ENCODE results near the gene TXNDC11.

The TXNDC11 gene

GRCh38 chr16:11719762-11720161, 22.9 kb downstream of the TXNDC11 start:
- no peak for DNase-seq

GRCh38 chr16:11719171-11719570, 23.5 kb downstream of the TXNDC11 start:
- no peak for DNase-seq

DNA sequence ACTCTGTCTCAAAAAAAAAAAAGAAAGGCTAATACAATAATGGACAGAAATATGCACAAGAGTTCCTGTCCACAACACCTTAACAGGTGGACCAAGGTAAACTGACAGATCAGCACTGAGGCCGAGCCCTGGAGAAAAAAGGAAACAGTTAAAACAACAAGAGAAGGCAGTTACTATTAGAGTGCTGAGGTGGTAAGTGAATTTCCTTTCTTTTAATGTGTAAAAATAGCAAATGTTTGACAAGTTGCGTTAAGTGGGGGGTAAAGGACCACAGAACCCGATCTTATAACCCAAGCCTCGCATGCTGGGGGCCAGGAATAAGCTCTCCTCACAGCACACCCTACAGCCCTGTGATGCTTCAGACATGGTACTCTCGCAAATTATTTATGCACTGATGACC, 24.8 kb downstream of the TXNDC11 start:
- no peak for DNase-seq

GRCh38 chr16:11716336-11716735, 26.3 kb downstream of the TXNDC11 start:
- no peak for DNase-seq

GRCh38 chr16:11715246-11715947, 27.3 kb downstream of the TXNDC11 start:
- peak; percentile 3 for DNase-seq

GRCh38 chr16:11712122-11712521, 30.5 kb downstream of the TXNDC11 start:
- no peak for DNase-seq

GRCh38 chr16:11711662-11712061, 31.0 kb downstream of the TXNDC11 start:
- no peak for DNase-seq

DNA sequence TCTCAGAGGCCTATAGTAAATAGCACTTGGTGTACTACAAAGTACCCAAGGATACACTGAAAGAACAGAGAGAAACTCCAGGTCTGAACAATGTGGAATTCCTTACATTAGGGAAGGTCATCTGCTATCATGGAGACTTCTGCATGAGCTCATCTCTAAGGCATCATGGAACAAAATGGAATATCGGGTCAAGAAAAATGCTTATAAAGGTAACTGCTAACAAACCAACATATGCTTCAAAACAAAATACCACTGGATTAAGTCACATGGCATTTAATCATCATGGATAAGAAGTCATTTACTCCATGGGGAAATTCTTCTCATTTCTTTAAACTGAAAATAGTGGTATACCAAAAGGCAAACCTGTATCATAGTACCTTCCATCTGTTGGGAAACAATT, 34.2 kb downstream of the TXNDC11 start:
- no peak for DNase-seq

DNA sequence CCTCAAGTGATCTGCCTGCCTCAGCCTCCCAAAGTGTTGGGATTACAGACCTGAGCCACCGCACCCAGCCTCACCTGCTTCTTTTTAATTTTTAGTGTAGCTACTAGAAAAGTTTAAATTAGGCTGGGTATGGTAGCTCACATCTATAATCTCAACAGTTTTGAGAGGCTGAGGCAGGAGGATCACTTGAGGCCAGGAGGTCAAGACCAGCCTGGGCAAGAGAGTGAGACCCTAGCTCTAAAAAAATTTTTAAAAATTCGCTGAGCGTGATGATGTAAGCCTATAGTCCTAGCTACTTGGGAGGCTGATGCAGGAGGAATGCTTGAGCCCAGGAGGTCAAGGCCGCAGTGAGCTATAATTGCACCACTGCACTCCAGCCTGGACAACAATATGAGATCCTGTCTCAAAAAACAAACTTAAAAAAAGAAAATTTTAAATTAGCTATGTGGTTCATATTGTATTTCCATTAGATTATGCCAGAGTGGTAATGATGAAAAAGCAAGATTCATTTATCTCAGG, 34.9 kb downstream of the TXNDC11 start:
- no peak for DNase-seq

DNA sequence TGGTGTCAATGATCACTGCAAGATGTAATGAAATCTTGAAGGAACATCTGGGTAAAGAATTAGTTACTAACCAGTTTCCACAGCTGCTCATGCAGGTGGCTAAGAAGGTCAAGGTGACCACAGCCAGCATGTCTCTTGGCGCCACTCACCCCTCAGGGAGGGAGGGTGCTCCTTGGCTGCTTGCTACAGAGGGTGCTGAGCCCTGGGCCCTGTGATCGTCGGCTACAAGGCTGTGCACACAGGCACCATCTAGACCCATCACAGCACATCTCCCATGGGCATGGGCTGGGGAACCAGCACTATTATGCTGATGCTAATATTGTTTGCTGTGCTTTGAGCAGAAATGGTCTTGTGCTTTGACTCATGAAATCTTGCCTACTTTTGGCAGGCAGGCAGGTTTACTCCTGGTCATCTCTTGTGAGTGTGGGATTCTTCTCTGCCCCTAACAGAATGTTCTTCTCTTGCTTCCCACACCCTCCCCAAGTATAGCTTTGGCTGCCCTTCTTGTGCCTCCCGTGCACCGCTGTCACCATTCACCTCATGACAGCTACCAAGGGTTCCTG, 36.4 kb downstream of the TXNDC11 start:
- DNase-seq = no peak

DNA sequence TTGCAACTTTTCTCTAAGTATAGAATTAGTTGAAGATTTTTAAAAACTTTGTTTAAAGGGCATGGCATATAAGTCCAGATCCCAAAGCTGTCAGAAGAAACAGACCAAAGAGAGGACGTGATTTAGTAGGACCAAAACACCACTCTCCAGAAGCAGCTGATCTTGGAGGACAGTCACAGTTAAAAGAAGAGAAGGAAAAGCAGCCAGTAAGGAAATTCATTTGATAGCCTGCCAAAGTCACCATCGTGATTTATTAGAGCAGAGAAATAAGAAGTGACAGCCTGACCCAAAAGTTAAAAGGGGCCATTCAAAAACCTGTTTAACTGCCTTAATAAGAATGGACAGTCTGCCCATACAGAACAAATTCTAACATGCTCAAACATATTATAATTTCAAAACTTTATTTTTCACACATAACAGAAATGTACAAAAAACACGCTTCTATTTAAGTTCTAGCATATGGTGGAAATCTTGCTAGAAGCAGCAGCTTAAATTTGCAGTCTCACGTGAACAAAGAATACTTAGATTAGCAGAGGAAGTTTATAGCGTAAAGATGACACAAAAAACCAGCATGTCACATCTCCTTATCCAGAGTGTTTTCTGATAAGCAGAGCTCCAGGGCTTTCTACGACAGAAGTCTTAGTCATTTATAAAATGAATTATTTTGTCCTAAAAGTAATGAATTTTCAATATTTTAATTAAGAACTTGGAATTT, 37.2 kb downstream of the TXNDC11 start:
- DNase-seq = no peak

- DNase-seq = no peak
Measured at GRCh38 chr16:11700264-11701029, 42.2 kb downstream of the TXNDC11 start.

DNA sequence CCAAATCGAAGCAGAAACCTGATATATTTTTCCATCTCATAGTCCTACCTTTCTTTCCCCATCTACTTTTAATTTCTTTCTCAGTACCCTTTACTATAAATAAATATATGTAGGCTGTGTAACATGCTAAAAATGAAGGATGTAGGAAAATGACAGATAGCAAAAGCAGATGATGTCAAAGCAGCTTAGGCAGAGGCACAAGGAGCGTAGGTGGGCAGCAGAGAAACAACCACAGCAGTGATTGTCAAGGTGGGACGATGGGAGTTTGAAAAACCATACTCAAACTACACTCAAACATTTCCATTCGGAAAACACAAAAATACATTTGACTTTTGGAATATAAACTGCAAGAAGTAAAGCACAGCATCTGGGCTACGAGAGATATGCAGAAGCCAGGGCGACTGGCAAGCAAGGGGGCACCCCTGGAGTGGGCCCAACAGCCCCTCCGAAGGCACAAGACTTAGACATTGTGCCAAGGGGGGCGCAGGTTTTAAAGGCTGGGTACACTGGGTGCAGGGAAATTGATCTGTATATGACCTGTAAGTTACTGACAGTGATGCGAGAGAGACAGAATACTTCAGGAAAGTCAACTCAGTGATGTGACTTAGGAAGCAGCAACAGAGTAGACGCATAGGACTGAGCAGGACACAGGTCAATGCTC, 43.3 kb downstream of the TXNDC11 start:
- no peak for DNase-seq

GRCh38 chr16:11698271-11698689, 44.4 kb downstream of the TXNDC11 start:
- peak; percentile 70 for DNase-seq

- no peak for DNase-seq
Measured at GRCh38 chr16:11697319-11697718, 45.3 kb downstream of the TXNDC11 start.

GRCh38 chr16:11696266-11697012, 46.2 kb downstream of the TXNDC11 start:
- no peak for DNase-seq

DNA sequence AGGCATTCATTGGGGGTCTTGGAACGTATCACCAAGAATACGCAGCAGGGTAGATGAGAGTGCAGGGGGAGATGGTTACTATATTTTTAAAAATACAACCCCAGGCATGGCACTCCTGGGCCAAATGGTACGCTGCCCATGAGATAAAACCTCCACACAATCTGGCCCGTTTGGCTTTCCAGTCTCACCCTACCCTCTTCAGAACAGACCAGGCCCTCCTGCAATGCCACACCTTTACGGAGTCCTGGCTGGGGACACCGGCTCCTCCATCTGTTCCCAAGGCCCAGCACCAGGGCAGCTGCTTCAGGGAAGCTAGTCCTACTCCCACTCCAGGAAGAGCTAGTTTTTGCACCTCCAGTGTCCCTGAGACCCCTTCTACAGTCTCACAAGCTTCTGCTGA, 50.0 kb downstream of the TXNDC11 start:
- DNase-seq = no peak

GRCh38 chr16:11692171-11692570, 50.5 kb downstream of the TXNDC11 start:
- no peak for DNase-seq

DNA sequence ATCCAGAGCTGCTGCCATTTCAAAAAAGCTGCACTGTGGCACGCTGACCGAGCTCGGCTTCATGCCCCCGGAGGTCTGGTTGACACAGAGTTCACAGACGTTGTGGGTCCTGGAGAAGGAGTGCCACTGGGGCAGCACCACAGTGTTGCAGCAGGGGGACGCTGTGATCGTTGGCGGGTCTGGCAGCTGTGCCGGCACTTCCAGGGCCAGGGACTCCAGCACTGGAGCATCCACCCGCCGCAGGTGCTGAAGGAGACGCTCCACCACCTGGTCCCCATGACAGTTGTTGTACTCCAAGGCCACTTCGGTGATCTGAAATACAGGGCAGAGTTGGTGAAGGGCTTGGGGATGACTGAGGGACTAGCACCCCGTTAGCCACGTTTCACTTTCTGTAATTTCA, 50.9 kb downstream of the TXNDC11 start:
- no peak for DNase-seq

DNA sequence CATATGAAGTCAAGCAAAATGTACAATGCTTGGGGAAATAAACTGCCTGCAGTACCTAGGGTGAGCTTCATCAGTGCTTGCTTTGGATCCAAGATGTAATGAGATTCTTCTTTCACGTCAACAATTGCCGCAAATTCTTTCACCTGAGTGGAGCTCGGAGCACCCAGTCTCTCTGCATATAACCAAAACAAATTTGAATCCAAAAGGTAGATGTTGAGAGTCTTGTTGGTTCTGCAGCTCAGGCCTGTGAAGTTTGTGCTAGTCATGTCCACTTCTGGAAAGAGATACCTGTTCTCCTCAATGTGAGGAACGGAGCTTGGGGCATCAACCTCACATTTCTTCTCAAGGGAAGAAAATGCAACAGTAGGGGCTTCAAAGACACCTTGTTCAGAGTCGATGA, 51.4 kb downstream of the TXNDC11 start:
- DNase-seq = no peak

- no peak for DNase-seq
Measured at GRCh38 chr16:11689031-11689840, 53.4 kb downstream of the TXNDC11 start.

Data from kidney glomerular epithelial cell (primary cell).